Type B pancreatic cell (in vitro differentiated cells): ENCODE data around the gene CAVIN1. TPM values are rescaled to one million over a fixed set of nuclear protein-coding genes. Genes with fewer than 3 reads are reported as not detected.
"Not testable (repeated sequence)": the region's sequence is repeated elsewhere in the genome, so short reads cannot be mapped to it uniquely, and the experiment has no call there.

Experiments
- DNase-seq: peaks from one replicate; pipeline ENCODE4 v3.0.0; 2021; ENCODE audit warnings: mixed read lengths; ENCODE audit not compliant: unreplicated experiment; ENCODE audit errors: extremely low spot score
- H3K27ac Mint-ChIP-seq: 2 replicates; pipeline ENCODE4 v1.8.0; 2021; ENCODE audit warnings: mild to moderate bottlenecking, mixed read lengths
- H3K27me3 Mint-ChIP-seq: 2 replicates; pipeline ENCODE4 v1.8.0; 2021; ENCODE audit warnings: mixed read lengths
- H3K36me3 Mint-ChIP-seq: 2 replicates; pipeline ENCODE4 v1.8.0; 2021; ENCODE audit warnings: mixed read lengths
- H3K4me1 Mint-ChIP-seq: one replicate; pipeline ENCODE4 v1.8.0; 2021; ENCODE audit warnings: mixed read lengths; ENCODE audit not compliant: unreplicated experiment
- H3K4me3 Mint-ChIP-seq: 2 replicates; pipeline ENCODE4 v1.8.0; 2021; ENCODE audit warnings: mild to moderate bottlenecking, mixed read lengths
- H3K9me3 Mint-ChIP-seq: 2 replicates; pipeline ENCODE4 v1.8.0; 2021; ENCODE audit warnings: mixed read lengths
- CTCF ChIP-seq: fragments of 200-600 bp; sonication (generic); conservative IDR thresholded peaks from 2 replicates; pipeline ENCODE4 v1.5.0; 2021; ENCODE audit warnings: antibody characterized with exemption, mild to moderate bottlenecking
- total RNA-seq: library from RNA; stranded (reverse); gene quantifications from 2 replicates; pipeline ENCODE4 v1.2.1, GENCODE V29; 2021; ENCODE audit warnings: low replicate concordance

The CAVIN1 gene
- total RNA-seq, 1 donor from 2014 or later, result 21.9 TPM

- H3K36me3 Mint-ChIP-seq, result peaks cover 3% of the 10 kb centered on the region
- DNase-seq, result no peak
- no peak overlapping the region for H3K27ac Mint-ChIP-seq
- peaks cover 4% of the 10 kb centered on the region for H3K27me3 Mint-ChIP-seq
- no peaks in the 10 kb centered on the region for H3K9me3 Mint-ChIP-seq
- no peak overlapping the region for H3K4me3 Mint-ChIP-seq
- peaks cover 15% of the 10 kb centered on the region for H3K4me1 Mint-ChIP-seq
- TF ChIP-seq CTCF, result no peak
These were observed 18.6 kb downstream of the CAVIN1 start for GRCh38 chr17:42404326-42405055.

GRCh38 chr17:42403150-42403549, 19.9 kb downstream of the CAVIN1 start:
- Mint-ChIP-seq H3K27ac (no peak overlapping the region), H3K4me3 (no peak overlapping the region), H3K27me3 (peaks cover 4% of the 10 kb centered on the region), H3K4me1 (peaks cover 20% of the 10 kb centered on the region), H3K9me3 (no peaks in the 10 kb centered on the region), H3K36me3 (peaks cover 3% of the 10 kb centered on the region)
- TF ChIP-seq CTCF, result peak; percentile 35
- no peak for DNase-seq

- Mint-ChIP-seq H3K36me3 (peaks cover 3% of the 10 kb centered on the region), H3K4me3 (peak overlapping the region; percentile 53), H3K9me3 (no peaks in the 10 kb centered on the region), H3K27me3 (no peaks in the 10 kb centered on the region), H3K27ac (peak overlapping the region; percentile 69), H3K4me1 (peaks cover 14% of the 10 kb centered on the region)
- TF ChIP-seq CTCF, result no peak
- no peak for DNase-seq
These were observed 20.9 kb downstream of the CAVIN1 start for GRCh38 chr17:42402117-42402516.

- not testable (repeated sequence) for H3K27ac Mint-ChIP-seq, DNase-seq, H3K4me3 Mint-ChIP-seq, H3K27me3 Mint-ChIP-seq, H3K9me3 Mint-ChIP-seq, H3K36me3 Mint-ChIP-seq
- peaks cover 14% of the 10 kb centered on the region for H3K4me1 Mint-ChIP-seq
These were observed 22.1 kb downstream of the CAVIN1 start for GRCh38 chr17:42400844-42401375.

- no peaks in the 10 kb centered on the region for H3K9me3 Mint-ChIP-seq
- no peaks in the 10 kb centered on the region for H3K27me3 Mint-ChIP-seq
- H3K27ac Mint-ChIP-seq, result no peak overlapping the region
- no peak overlapping the region for H3K4me3 Mint-ChIP-seq
- H3K36me3 Mint-ChIP-seq, result peaks cover 3% of the 10 kb centered on the region
- no peak for DNase-seq
- no peak for TF ChIP-seq CTCF
- peaks cover 14% of the 10 kb centered on the region for H3K4me1 Mint-ChIP-seq
These were observed 22.9 kb downstream of the CAVIN1 start for GRCh38 chr17:42399948-42400843.

- Mint-ChIP-seq H3K4me1 (peaks cover 14% of the 10 kb centered on the region), H3K27me3 (no peaks in the 10 kb centered on the region), H3K36me3 (peaks cover 3% of the 10 kb centered on the region), H3K4me3 (no peak overlapping the region), H3K27ac (no peak overlapping the region), H3K9me3 (no peaks in the 10 kb centered on the region)
- no peak for DNase-seq
- TF ChIP-seq CTCF, result no peak
These were observed 23.9 kb downstream of the CAVIN1 start for GRCh38 chr17:42399121-42399520.

GRCh38 chr17:42395601-42396000, 27.5 kb downstream of the CAVIN1 start:
- H3K9me3 Mint-ChIP-seq, H3K4me1 Mint-ChIP-seq, H3K36me3 Mint-ChIP-seq, DNase-seq, H3K4me3 Mint-ChIP-seq, H3K27me3 Mint-ChIP-seq, H3K27ac Mint-ChIP-seq: not testable (repeated sequence)
